ENCODE measurements around the gene TSC22D1.
A peak's percentile ranks its signal among the peaks of the same experiment; 100 is the strongest.

TSC22D1 gene

DNA sequence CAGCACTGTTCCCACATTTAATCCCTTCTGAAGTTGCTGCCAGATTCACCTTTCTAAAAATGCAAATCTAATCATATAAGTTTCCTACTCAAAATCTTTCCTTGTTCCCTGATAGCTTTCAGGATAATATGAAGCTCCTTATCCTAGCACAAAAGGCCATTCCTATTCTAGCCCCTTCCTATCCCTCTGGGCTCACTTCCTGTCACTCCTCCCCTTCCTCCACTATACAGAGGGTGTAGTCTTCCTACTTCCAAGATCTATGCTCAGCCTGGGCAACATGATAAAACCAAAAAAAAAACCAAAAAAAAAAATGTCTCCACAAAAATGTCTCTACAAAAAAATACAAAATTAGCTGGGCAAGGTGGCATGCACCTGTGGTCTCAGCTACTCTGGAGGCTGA, 78.3 kb downstream of the TSC22D1 start:
- no peak for DNase-seq (ENCODE audit: low read depth)
- TF ChIP-seq, protein P1, sequence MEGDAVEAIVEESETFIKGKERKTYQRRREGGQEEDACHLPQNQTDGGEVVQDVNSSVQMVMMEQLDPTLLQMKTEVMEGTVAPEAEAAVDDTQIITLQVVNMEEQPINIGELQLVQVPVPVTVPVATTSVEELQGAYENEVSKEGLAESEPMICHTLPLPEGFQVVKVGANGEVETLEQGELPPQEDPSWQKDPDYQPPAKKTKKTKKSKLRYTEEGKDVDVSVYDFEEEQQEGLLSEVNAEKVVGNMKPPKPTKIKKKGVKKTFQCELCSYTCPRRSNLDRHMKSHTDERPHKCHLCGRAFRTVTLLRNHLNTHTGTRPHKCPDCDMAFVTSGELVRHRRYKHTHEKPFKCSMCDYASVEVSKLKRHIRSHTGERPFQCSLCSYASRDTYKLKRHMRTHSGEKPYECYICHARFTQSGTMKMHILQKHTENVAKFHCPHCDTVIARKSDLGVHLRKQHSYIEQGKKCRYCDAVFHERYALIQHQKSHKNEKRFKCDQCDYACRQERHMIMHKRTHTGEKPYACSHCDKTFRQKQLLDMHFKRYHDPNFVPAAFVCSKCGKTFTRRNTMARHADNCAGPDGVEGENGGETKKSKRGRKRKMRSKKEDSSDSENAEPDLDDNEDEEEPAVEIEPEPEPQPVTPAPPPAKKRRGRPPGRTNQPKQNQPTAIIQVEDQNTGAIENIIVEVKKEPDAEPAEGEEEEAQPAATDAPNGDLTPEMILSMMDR (conservative IDR thresholded peaks at IDR 0.05; ENCODE audit: low read depth, low read length) = no peak
- H3K4me3 ChIP-seq (ENCODE audit: low read depth, low read length) = no peak overlapping the region

DNA sequence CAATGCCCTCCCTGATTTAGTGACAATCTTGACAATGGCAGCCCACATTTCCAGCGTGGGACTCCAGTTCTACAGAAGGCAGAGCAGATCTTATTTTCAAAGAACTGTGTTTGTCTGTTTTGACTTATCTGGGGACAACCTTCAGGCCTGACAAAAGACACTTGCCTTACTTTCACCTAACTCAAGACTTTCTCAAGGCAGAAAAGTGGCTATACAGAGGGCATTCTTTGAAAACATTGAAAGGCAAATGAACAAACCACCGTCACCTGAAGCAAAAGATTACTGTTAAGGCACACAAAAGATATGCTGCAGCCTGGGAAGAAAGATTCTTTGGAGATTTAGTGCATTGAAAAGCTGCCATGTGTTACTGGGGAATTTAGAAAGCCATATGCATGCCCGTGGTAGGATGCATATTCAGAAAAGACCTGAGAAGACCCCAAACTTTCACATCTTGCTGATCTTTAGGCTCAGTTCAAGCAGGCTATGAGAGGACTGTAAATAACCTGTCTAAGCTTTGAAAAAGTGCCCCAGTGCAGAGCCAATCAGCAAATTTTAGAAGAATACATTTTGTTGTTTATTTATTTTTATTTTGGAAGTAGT, 82.8 kb downstream of the TSC22D1 start:
- no peak for DNase-seq (ENCODE audit: low read depth)
- no peak overlapping the region for H3K4me3 ChIP-seq (ENCODE audit: low read depth, low read length)
- TF ChIP-seq, protein P1 (conservative IDR thresholded peaks at IDR 0.05; ENCODE audit: low read depth, low read length) = no peak

DNA sequence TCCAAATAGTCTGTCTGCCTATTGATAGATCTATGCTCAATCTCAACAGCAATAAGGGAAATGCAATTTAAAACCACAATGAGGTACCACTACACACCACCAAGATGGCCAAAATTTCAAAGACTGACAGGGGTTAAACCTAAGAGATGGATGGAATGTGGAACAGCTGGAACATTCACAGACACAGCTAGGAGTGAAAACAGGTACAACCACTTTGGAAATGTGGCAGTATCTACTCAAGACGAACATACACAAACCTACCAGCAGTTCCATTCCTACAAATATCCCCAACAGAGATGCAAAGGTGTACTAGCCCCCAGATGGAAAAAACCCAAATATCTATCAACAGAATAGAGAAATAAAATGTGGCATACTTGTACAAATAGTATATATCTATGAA, 86.4 kb downstream of the TSC22D1 start:
- no peak for DNase-seq (ENCODE audit: low read depth)
- H3K4me3 ChIP-seq (ENCODE audit: low read depth, low read length) = no peak overlapping the region
- TF ChIP-seq, protein P1 (conservative IDR thresholded peaks at IDR 0.05; ENCODE audit: low read depth, low read length) = no peak

DNA sequence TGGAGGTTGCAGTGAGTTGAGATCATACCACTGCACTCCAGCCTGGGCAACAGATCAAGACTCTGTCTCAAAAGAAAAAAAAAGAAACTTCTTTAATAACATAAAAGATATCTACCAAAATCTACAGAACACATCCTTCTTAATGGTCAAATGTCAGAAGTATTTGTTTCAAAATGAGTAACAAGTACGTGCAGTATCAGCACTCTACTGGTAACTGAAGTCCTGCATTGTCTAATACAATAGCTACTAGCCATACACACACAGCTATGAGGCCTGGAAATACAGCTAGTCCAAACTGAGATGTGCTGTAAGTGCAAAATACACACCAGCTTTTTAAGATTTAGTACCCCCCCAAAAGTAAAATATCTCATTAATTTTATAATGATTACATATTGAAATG, 88.1 kb downstream of the TSC22D1 start:
- DNase-seq (ENCODE audit: low read depth) = no peak
- TF ChIP-seq, protein P1 (conservative IDR thresholded peaks at IDR 0.05; ENCODE audit: low read depth, low read length) = no peak

DNA sequence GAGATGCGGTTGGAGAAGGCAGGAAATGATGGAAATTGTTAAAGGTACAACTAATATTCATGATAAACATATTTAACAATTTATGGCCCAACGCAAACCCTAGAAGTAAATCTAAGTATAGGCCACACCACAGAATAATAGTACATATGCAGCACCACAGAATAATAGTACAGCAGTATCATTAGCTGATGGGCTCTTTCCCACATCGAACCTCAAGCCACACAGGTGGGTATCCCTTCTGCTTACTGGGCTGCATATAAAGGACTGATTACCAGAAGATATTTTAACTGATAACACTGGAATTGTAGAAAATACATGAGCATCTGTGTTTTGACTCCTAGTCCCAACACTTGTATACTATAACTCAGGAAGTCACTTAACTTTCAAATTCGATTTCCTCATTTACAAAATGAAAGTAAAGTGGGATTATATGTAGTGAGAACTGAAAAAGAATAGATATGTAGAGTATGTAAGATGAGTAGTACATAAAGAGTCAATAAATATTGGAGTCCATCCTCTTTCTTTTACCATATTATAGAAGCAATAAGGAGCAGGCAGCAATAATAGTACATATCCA, 91.5 kb downstream of the TSC22D1 start:
- TF ChIP-seq, protein P1 (conservative IDR thresholded peaks at IDR 0.05; ENCODE audit: low read depth, low read length) = no peak
- H3K4me3 ChIP-seq (ENCODE audit: low read depth, low read length) = no peak overlapping the region
- no peak for DNase-seq (ENCODE audit: low read depth)

More for the DNA sequence above, 88.1 kb downstream of the TSC22D1 start:
- H3K4me3 ChIP-seq (ENCODE audit: low read depth, low read length) = no peak overlapping the region

DNA sequence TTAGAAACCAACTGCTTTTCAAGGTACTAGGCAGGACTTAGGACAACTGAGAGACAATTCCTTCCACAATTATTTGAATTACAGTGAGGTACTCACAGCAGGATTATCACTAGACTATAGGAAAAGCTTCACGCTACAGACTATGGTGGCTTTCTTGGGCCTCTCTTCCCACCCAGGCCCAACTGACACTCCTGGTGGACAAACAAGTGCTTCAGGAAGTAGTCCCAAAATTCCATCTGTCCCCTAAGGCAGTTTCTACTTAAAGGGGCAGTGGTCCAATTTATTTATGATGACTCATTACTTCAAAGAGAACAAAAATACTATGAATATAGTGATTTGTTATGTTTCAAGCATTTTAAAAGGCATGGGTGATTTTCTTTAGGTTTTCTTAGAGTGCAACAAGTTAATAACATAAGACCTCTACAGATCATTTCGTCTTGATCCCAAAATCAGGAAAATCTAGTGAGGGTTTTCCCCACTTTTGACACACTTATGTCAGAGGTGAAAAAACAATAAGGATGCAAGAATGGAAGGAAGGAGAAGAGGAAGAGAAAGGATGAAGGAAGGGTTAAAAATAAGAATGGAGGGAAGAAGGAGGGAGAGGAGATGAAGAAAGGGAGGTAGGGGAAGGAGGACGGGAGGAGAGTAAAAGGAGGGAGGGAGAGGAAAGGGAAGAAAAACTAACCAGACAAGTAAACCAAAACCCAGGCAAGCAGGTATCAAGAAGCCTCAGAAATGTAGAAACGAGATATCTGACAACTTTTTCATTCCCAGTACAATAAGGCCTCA, 101.8 kb downstream of the TSC22D1 start:
- TF ChIP-seq, protein P1 (conservative IDR thresholded peaks at IDR 0.05; ENCODE audit: low read depth, low read length) = no peak
- no peak overlapping the region for H3K4me3 ChIP-seq (ENCODE audit: low read depth, low read length)
- DNase-seq (ENCODE audit: low read depth) = peak; percentile 14
